ENCODE measurements around the gene SLC52A3. TPM values are rescaled to one million over a fixed set of nuclear protein-coding genes. Genes with fewer than 3 reads are reported as not detected.

Gene SLC52A3
- total and polyA plus RNA-seq, 2 of the 13 experiments (the other 11 are each of a cell fraction or from before 2014, with no cell fraction given) = 0.03 TPM; not detected in 1

DNA sequence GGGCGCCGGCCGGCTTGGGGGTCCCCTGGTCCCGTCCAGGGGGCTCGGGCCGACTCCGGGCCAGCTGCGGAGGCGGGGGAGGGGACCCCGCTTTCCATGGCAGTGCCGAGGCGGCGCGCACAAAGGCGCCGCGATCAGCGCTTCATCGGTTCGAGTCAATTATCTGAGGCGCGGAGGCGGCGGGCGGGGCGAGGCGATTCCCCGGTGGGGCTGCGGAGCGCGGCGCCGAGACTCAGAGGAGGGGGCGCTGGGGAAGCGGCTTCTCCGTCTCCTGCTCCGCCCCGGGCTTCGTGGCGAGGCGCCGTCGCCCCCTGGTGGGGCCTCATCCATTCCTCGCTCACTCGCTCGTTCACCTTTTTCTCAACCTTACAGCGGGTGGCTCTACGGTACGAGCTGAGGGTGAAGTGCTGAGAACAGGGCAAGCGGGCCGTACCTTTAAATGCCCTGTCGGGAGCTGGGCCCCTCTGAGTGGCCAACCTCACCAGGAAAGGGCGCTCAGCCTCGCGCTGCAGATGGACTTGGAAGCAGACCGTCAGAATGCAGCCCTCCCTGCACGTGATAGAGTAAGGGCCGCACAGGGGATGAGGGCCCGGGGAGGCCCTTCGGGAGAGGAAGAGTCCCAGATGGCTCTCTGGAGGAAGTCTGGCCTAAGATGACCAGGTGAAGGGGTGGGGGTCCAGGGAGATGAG, 39.9 kb downstream of the SLC52A3 start (continued):
- no peak for TF ChIP-seq USF2 (IDR thresholded peaks at IDR 0.05; ENCODE audit: low read depth, low read length)
- no peak for TF ChIP-seq USF2 (CRISPR knock-in tag; IDR thresholded peaks at IDR 0.05; ENCODE audit: borderline replicate concordance)
- TF ChIP-seq IKZF4 (CRISPR knock-in tag; IDR thresholded peaks at IDR 0.05; ENCODE audit: borderline replicate concordance, low read depth, not compliant biosample characterization) = no peak
- TF ChIP-seq, protein P1, sequence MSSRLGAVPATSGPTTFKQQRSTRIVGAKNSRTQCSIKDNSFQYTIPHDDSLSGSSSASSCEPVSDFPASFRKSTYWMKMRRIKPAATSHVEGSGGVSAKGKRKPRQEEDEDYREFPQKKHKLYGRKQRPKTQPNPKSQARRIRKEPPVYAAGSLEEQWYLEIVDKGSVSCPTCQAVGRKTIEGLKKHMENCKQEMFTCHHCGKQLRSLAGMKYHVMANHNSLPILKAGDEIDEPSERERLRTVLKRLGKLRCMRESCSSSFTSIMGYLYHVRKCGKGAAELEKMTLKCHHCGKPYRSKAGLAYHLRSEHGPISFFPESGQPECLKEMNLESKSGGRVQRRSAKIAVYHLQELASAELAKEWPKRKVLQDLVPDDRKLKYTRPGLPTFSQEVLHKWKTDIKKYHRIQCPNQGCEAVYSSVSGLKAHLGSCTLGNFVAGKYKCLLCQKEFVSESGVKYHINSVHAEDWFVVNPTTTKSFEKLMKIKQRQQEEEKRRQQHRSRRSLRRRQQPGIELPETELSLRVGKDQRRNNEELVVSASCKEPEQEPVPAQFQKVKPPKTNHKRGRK (CRISPR knock-in tag; IDR thresholded peaks at IDR 0.05) = no peak
- peak; percentile 35; the same call in 1 of the 2 replicates for TF ChIP-seq PHF8 (CRISPR knock-in tag; IDR thresholded peaks at IDR 0.05)
- TF ChIP-seq TEAD2 (CRISPR knock-in tag; IDR thresholded peaks at IDR 0.05) = no peak
- TF ChIP-seq HNRNPH1 (optimal IDR thresholded peaks at IDR 0.05; ENCODE audit: low read depth, low read length) = no peak
- TF ChIP-seq E2F5 (CRISPR knock-in tag; conservative IDR thresholded peaks at IDR 0.05) = 0 out of 2 replicates have a peak, but pooled peaks have one; percentile 31
- TF ChIP-seq ZNF891 (CRISPR knock-in tag; IDR thresholded peaks at IDR 0.05) = peak; percentile 31; the same call in 1 of the 2 replicates
- TF ChIP-seq, protein P2, sequence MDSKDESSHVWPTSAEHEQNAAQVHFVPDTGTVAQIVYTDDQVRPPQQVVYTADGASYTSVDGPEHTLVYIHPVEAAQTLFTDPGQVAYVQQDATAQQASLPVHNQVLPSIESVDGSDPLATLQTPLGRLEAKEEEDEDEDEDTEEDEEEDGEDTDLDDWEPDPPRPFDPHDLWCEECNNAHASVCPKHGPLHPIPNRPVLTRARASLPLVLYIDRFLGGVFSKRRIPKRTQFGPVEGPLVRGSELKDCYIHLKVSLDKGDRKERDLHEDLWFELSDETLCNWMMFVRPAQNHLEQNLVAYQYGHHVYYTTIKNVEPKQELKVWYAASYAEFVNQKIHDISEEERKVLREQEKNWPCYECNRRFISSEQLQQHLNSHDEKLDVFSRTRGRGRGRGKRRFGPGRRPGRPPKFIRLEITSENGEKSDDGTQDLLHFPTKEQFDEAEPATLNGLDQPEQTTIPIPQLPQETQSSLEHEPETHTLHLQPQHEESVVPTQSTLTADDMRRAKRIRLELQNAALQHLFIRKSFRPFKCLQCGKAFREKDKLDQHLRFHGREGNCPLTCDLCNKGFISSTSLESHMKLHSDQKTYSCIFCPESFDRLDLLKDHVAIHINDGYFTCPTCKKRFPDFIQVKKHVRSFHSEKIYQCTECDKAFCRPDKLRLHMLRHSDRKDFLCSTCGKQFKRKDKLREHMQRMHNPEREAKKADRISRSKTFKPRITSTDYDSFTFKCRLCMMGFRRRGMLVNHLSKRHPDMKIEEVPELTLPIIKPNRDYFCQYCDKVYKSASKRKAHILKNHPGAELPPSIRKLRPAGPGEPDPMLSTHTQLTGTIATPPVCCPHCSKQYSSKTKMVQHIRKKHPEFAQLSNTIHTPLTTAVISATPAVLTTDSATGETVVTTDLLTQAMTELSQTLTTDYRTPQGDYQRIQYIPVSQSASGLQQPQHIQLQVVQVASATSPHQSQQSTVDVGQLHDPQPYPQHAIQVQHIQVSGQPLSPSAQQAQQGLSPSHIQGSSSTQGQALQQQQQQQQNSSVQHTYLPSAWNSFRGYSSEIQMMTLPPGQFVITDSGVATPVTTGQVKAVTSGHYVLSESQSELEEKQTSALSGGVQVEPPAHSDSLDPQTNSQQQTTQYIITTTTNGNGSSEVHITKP (CRISPR knock-in tag; IDR thresholded peaks at IDR 0.05; ENCODE audit: low read depth) = peak; percentile 88
- peak; percentile 47 for TF ChIP-seq CBX1 (IDR thresholded peaks at IDR 0.05; ENCODE audit: low read depth)
- no peak for TF ChIP-seq GABPA (IDR thresholded peaks at IDR 0.05; ENCODE audit: low read depth, low read length)
- no peak for TF ChIP-seq GABPA (CRISPR knock-in tag; IDR thresholded peaks at IDR 0.05; ENCODE audit: low read depth)
- TF ChIP-seq DZIP1 (CRISPR knock-in tag; IDR thresholded peaks at IDR 0.05) = no peak
- TF ChIP-seq MXD3 (CRISPR knock-in tag; IDR thresholded peaks at IDR 0.05) = 0 out of 2 replicates have a peak, but pooled peaks have one; percentile 57
- TF ChIP-seq ZNF616 (CRISPR knock-in tag; IDR thresholded peaks at IDR 0.05; ENCODE audit: low read depth) = peak; percentile 78
